Natural killer cell (primary cell): ENCODE results near the gene TENT5A. TPM values are rescaled to one million over a fixed set of nuclear protein-coding genes. Genes with fewer than 3 reads are reported as not detected.

ENCODE experiments used
- ATAC-seq, 3 donors: fragments of 150-1000 bp in 2 of 3; fragments of 200-7000 bp in 1 of 3; cut with Tn5 transposase; 1 replicate in 1 of 3; 2 replicates in 2 of 3; pipeline ENCODE4 v1.10.0; 2021; ENCODE audit warnings: mild to moderate bottlenecking in 2 of 3, moderate library complexity in 2 of 3
- DNase-seq, 2 donors: peaks; one replicate each; pipeline versions ENCODE4 v3.0.0 to v3.0.0-alpha.2; 2013 to 2021; ENCODE audit warnings: mixed read lengths in 1 of 2
- H3K27ac ChIP-seq: one replicate; pipeline ENCODE4 v1.5.1; 2013; ENCODE audit warnings: mild to moderate bottlenecking, low read length
- H3K27me3 ChIP-seq: one replicate; pipeline ENCODE4 v1.6.1; 2013; ENCODE audit warnings: low read length; ENCODE audit not compliant: control insufficient read depth, insufficient read depth
- H3K36me3 ChIP-seq: one replicate; pipeline ENCODE4 v1.6.1; 2013; ENCODE audit warnings: low read length; ENCODE audit not compliant: control insufficient read depth, insufficient read depth
- H3K4me1 ChIP-seq: one replicate; pipeline ENCODE4 v1.6.1; 2013; ENCODE audit warnings: low read length; ENCODE audit not compliant: control insufficient read depth, insufficient read depth
- H3K4me3 ChIP-seq: one replicate; pipeline ENCODE4 v1.5.1; 2013; ENCODE audit warnings: low read length
- H3K9me3 ChIP-seq: one replicate; pipeline ENCODE4 v1.6.1; 2013; ENCODE audit warnings: low read length; ENCODE audit not compliant: control insufficient read depth, insufficient read depth
- H3K27ac Mint-ChIP-seq, 2 donors: one replicate each; pipeline ENCODE4 v1.8.0; 2022; ENCODE audit warnings: mild to moderate bottlenecking in 2 of 2, mixed read lengths in 2 of 2, moderate library complexity in 1 of 2
- H3K27me3 Mint-ChIP-seq, 2 donors: one replicate each; pipeline ENCODE4 v1.8.0; 2022; ENCODE audit warnings: low read depth in 2 of 2, mixed read lengths in 2 of 2
- H3K36me3 Mint-ChIP-seq: one replicate; pipeline ENCODE4 v1.8.0; 2022; ENCODE audit warnings: mixed read lengths
- H3K4me1 Mint-ChIP-seq, 2 donors: one replicate each; pipeline ENCODE4 v1.8.0; 2022; ENCODE audit warnings: mixed read lengths in 2 of 2
- H3K4me3 Mint-ChIP-seq: one replicate; pipeline ENCODE4 v1.8.0; 2022; ENCODE audit warnings: mild to moderate bottlenecking, moderate library complexity, mixed read lengths
- H3K9me3 Mint-ChIP-seq, 2 donors: one replicate each; pipeline ENCODE4 v1.8.0; 2022; ENCODE audit warnings: mixed read lengths in 2 of 2
- WGBS: methylation state at CpG from one replicate; pipeline ENCODE4 v1.1.7; 2013; ENCODE audit warnings: missing lambda C conversion rate; ENCODE audit not compliant: insufficient coverage; 5-methylcytosine and 5-hydroxymethylcytosine counted together
- intact Hi-C: fragments of 100-400 bp; cut with micrococcal nuclease; formaldehyde crosslinking; loops from one replicate; pipeline ENCODE4 v1.14.2; 2022
- total RNA-seq, 4 donors: library from RNA; stranded (reverse); fragments of 120-200 nt in 1 of 4; gene quantifications; one replicate each; pipeline versions ENCODE4 v1.2.3 to v1.2.4, GENCODE V29; 2013 to 2022
- TF ChIP-seq, protein P1 (sequence below): fragments of 200-600 bp; IDR thresholded peaks from one replicate; pipeline ENCODE4 v1.8.0; 2022; ENCODE audit warnings: antibody characterized with exemption

The TENT5A gene
- total RNA-seq, 3 donors from 2014 or later (not counting 1 experiment from before 2014, with no cell fraction given): 22.9 to 23.8 (median 22.9) TPM

DNA sequence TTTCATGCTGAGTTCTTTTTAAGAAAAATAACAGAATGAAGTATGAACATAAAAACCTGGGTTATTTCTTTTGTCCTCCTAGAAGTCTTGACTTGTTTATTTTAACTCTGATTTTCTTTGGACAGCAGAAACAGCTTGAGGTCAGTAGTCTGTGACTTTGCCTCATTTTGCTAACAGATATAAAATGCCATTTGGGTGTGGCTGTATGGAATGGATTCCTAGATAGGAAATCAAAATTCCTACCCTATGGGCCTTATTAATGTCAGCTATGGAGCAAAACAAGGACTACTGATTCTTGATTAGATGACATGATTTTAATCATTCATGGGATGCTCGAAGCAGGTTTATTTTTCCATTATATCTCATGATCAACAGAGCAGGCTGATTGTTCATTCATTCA is 46.8 kb upstream of the TENT5A start:
- 100% methylated on average over 1 of the region's 1 CpG for WGBS
- no peak for ATAC-seq
- H3K36me3 ChIP-seq: no peaks in the 10 kb centered on the region
- H3K9me3 ChIP-seq: no peaks in the 10 kb centered on the region
- Mint-ChIP-seq H3K4me3 (no peak overlapping the region), H3K4me1 (no peaks in the 10 kb centered on the region), H3K36me3 (no peaks in the 10 kb centered on the region), H3K27me3 (peaks cover 0 to 6% of the 10 kb centered on the region in 2 donors), H3K9me3 (peaks cover 0 to 2% of the 10 kb centered on the region in 2 donors), H3K27ac (no peak overlapping the region)
- intact Hi-C loops: no loop called here
- TF ChIP-seq, protein P1, sequence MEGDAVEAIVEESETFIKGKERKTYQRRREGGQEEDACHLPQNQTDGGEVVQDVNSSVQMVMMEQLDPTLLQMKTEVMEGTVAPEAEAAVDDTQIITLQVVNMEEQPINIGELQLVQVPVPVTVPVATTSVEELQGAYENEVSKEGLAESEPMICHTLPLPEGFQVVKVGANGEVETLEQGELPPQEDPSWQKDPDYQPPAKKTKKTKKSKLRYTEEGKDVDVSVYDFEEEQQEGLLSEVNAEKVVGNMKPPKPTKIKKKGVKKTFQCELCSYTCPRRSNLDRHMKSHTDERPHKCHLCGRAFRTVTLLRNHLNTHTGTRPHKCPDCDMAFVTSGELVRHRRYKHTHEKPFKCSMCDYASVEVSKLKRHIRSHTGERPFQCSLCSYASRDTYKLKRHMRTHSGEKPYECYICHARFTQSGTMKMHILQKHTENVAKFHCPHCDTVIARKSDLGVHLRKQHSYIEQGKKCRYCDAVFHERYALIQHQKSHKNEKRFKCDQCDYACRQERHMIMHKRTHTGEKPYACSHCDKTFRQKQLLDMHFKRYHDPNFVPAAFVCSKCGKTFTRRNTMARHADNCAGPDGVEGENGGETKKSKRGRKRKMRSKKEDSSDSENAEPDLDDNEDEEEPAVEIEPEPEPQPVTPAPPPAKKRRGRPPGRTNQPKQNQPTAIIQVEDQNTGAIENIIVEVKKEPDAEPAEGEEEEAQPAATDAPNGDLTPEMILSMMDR: no peak
- H3K4me1 ChIP-seq: no peaks in the 10 kb centered on the region
- H3K27me3 ChIP-seq: no peaks in the 10 kb centered on the region
- H3K27ac ChIP-seq: no peak overlapping the region
- no peak overlapping the region for H3K4me3 ChIP-seq
- DNase-seq: no peak

DNA sequence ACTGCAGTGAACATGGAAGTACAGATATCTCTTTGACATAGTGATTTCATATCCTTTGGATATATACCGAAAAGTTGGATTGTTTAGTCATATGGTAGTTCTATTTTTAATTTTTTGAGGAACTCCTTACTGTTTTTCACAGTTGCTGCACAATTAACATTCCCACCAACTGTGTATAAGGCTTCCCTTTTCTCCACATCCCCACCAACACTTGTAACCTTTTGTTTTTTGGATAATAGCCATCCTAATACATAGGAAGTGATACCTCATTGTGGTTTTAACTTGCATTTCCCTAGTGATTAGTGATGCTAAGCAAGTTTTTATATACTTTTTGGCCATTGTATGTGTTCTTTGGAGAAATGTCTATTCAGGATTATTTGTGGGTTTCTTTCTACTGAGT is 45.1 kb upstream of the TENT5A start:
- Mint-ChIP-seq H3K27me3 (peaks cover 0 to 2% of the 10 kb centered on the region in 2 donors), H3K4me3 (no peak overlapping the region), H3K9me3 (peaks cover 2% of the 10 kb centered on the region in 2 donors), H3K27ac (no peak overlapping the region), H3K4me1 (no peaks in the 10 kb centered on the region), H3K36me3 (no peaks in the 10 kb centered on the region)
- no peak for DNase-seq
- WGBS: no CpG with 5 or more reads among the region's 1 CpG
- Histone ChIP-seq H3K4me3 (no peak overlapping the region), H3K27ac (no peak overlapping the region), H3K27me3 (no peaks in the 10 kb centered on the region), H3K36me3 (no peaks in the 10 kb centered on the region), H3K4me1 (no peaks in the 10 kb centered on the region), H3K9me3 (no peaks in the 10 kb centered on the region)
- intact Hi-C loops: no loop called here
- TF ChIP-seq, protein P1: no peak
- no peak for ATAC-seq

DNA sequence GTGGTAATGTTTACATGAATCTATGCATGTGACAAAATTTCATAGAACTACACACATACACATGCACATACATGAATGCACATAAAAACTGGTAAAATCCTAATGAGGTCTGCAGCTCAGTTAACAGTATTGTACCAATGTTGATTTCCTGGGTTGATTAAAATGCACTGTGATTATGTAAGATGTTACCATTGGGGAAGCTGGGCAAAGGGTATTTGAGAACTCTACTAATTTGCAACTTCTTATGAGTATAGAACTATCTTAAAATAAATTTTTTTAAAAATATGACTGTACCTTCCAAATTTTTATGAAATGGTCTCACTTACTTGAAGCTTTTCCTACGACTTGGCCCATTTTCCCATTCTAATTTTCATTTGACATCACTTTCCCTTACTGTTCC is 43.4 kb upstream of the TENT5A start:
- no peaks in the 10 kb centered on the region for H3K9me3 ChIP-seq
- Mint-ChIP-seq H3K36me3 (no peaks in the 10 kb centered on the region), H3K4me3 (no peak overlapping the region), H3K9me3 (peaks cover 2% of the 10 kb centered on the region in 2 donors), H3K27ac (no peak overlapping the region), H3K27me3 (peaks cover 0 to 2% of the 10 kb centered on the region in 2 donors), H3K4me1 (no peaks in the 10 kb centered on the region)
- H3K4me1 ChIP-seq: no peaks in the 10 kb centered on the region
- TF ChIP-seq, protein P1: peak; percentile 6
- WGBS: 72% methylated on average over 1 of the region's 1 CpG
- H3K27me3 ChIP-seq: no peaks in the 10 kb centered on the region
- H3K36me3 ChIP-seq: no peaks in the 10 kb centered on the region
- no peak for DNase-seq
- no peak for ATAC-seq
- H3K27ac ChIP-seq: no peak overlapping the region
- no peak overlapping the region for H3K4me3 ChIP-seq
- intact Hi-C loops: no loop called here

DNA sequence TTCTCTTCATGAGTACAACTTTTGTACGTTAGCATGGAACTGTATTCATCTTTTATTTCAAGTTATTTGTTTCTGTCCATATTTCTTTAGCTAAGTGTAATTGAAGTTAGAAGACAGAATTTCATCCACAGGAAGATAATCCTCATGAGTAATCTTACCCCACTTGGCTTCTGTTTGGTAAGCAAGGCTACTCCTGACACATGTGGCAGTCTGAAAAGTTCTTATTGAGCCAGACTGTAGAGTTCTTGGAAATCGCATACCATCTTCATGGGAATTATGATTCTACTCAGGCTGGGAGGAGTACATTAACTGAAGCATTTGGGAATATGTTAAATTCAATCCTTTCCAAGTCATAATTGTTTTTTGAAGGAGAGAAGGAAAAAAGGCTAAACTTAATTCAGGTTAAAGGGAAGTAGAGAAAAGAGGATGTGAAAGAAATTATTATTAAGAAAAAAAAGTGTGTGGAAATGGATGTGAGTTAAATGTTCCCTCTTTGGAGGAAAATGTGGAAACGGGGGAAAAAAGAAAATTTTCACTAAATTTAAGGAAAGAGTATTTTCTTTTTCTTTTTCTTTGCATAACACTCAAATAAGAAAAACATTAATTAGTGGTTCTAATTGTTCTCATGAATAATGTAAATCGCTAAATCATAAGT is 41.5 kb upstream of the TENT5A start:
- 100% methylated on average over 2 of the region's 4 CpGs for WGBS

More for the DNA sequence above, 41.5 kb upstream of the TENT5A start:
- Mint-ChIP-seq H3K4me1 (no peaks in the 10 kb centered on the region), H3K4me3 (no peak overlapping the region), H3K27ac (no peak overlapping the region), H3K36me3 (no peaks in the 10 kb centered on the region), H3K9me3 (peaks cover 2% of the 10 kb centered on the region in 2 donors), H3K27me3 (peaks cover 0 to 2% of the 10 kb centered on the region in 2 donors)
- Histone ChIP-seq H3K27ac (no peak overlapping the region), H3K4me3 (no peak overlapping the region), H3K4me1 (no peaks in the 10 kb centered on the region), H3K36me3 (no peaks in the 10 kb centered on the region), H3K27me3 (no peaks in the 10 kb centered on the region), H3K9me3 (no peaks in the 10 kb centered on the region)
- DNase-seq (no peak), ATAC-seq (no peak)
- TF ChIP-seq, protein P1: no peak
- intact Hi-C loops: no loop called here
